Measurements from ENCODE around the gene DDHD1.

The DDHD1 gene

DNA sequence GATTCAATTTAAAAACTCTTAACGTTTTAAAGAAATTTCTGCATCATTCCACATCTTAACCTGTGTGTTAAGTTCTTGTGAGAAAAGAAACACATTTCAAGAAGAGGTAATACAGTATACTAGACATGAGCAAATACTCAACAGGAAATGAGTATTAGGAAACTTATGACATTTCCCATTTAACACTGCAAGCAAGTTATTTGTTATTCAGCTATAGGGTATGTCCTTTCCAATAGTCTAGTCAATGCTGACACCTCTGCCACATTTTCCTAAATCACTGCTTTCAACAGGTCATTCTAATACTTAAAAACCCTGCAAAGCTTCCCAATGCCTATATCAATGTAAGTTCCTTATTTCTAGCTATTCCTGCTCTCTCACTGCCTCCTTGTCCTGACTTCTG lies 93.1 kb downstream of the DDHD1 start:
- H3K4me1 ChIP-seq (ENCODE audit: control insufficient read depth, insufficient read depth, low read depth, low read length) = no peaks in the 10 kb centered on the region
- no peak overlapping the region for H3K4me3 ChIP-seq (ENCODE audit: insufficient read depth in 1 of 2, low read depth in 1 of 2, low read length in 2 of 2)
- H3K4me2 ChIP-seq (ENCODE audit: low read length, poor library complexity, severe bottlenecking) = no peak overlapping the region
- no peak overlapping the region for H3K9ac ChIP-seq (ENCODE audit: low read length)
- no peaks in the 10 kb centered on the region for H3K9me3 ChIP-seq (ENCODE audit: control insufficient read depth, low read length)
- no CpG with 5 or more reads among the region's 1 CpG for WGBS
- no peak overlapping the region for H2BK120ac ChIP-seq (ENCODE audit: low read depth, low read length)
- H2BK15ac ChIP-seq (ENCODE audit: low read depth, poor library complexity, severe bottlenecking) = no peak overlapping the region
- H3K36me3 ChIP-seq (ENCODE audit: control insufficient read depth in 1 of 2, insufficient read depth in 2 of 2, low read depth in 1 of 2, low read length in 2 of 2) = peaks cover 0 to 25% of the 10 kb centered on the region in 2 experiments
- H3K4ac ChIP-seq (ENCODE audit: low read depth in 1 of 2, low read length in 2 of 2) = no peak overlapping the region
- no peak overlapping the region for H2AFZ ChIP-seq (ENCODE audit: low read depth, low read length)
- H3K23ac ChIP-seq (ENCODE audit: low read length in 2 of 2) = no peak overlapping the region
- no peak overlapping the region for H3K27ac ChIP-seq (ENCODE audit: low read length, poor library complexity, severe bottlenecking)
- no peak for DNase-seq
- H3K27me3 ChIP-seq (ENCODE audit: control insufficient read depth in 1 of 2, insufficient read depth in 1 of 2, low read length in 2 of 2) = no peaks in the 10 kb centered on the region
- H3K79me1 ChIP-seq (replicated peaks; ENCODE audit: low read length, poor library complexity, severe bottlenecking) = no peaks in the 10 kb centered on the region
- H2BK12ac ChIP-seq (ENCODE audit: low read length in 2 of 2) = no peak overlapping the region
- no peak overlapping the region for H4K91ac ChIP-seq (ENCODE audit: low read length)
- no peak overlapping the region for H2BK5ac ChIP-seq (ENCODE audit: low read depth, low read length, poor library complexity, severe bottlenecking)
- no peak overlapping the region for H3K14ac ChIP-seq (ENCODE audit: low read length in 2 of 2)
- H2AK5ac ChIP-seq (ENCODE audit: low read length, severe bottlenecking) = no peak overlapping the region
- H4K8ac ChIP-seq (ENCODE audit: low read length) = no peak overlapping the region
- no peak overlapping the region for H3K18ac ChIP-seq (ENCODE audit: low read depth in 1 of 2, low read length in 2 of 2)

- Histone ChIP-seq H3K27me3 (ENCODE audit: control insufficient read depth in 1 of 2, insufficient read depth in 1 of 2, low read length in 2 of 2) (no peaks in the 10 kb centered on the region), H3K4me2 (ENCODE audit: low read length, poor library complexity, severe bottlenecking) (no peak overlapping the region), H3K4me3 (ENCODE audit: insufficient read depth in 1 of 2, low read depth in 1 of 2, low read length in 2 of 2) (no peak overlapping the region), H4K91ac (ENCODE audit: low read length) (no peak overlapping the region), H3K14ac (ENCODE audit: low read length in 2 of 2) (no peak overlapping the region), H3K9me3 (ENCODE audit: control insufficient read depth, low read length) (no peaks in the 10 kb centered on the region), H2AFZ (ENCODE audit: low read depth, low read length) (no peak overlapping the region), H3K4me1 (ENCODE audit: control insufficient read depth, insufficient read depth, low read depth, low read length) (no peaks in the 10 kb centered on the region), H3K79me1 (replicated peaks; ENCODE audit: low read length, poor library complexity, severe bottlenecking) (no peaks in the 10 kb centered on the region), H2BK12ac (ENCODE audit: low read length in 2 of 2) (no peak overlapping the region), H2BK15ac (ENCODE audit: low read depth, poor library complexity, severe bottlenecking) (no peak overlapping the region), H3K4ac (ENCODE audit: low read depth in 1 of 2, low read length in 2 of 2) (no peak overlapping the region), H3K23ac (ENCODE audit: low read length in 2 of 2) (no peak overlapping the region), H2BK5ac (ENCODE audit: low read depth, low read length, poor library complexity, severe bottlenecking) (no peak overlapping the region), H3K27ac (ENCODE audit: low read length, poor library complexity, severe bottlenecking) (no peak overlapping the region), H3K36me3 (ENCODE audit: control insufficient read depth in 1 of 2, insufficient read depth in 2 of 2, low read depth in 1 of 2, low read length in 2 of 2) (peaks cover 0 to 32% of the 10 kb centered on the region in 2 experiments), H4K8ac (ENCODE audit: low read length) (no peak overlapping the region), H2AK5ac (ENCODE audit: low read length, severe bottlenecking) (no peak overlapping the region), H3K9ac (ENCODE audit: low read length) (peak overlapping the region; percentile 80), H3K18ac (ENCODE audit: low read depth in 1 of 2, low read length in 2 of 2) (no peak overlapping the region), H2BK120ac (ENCODE audit: low read depth, low read length) (no peak overlapping the region)
- WGBS = 0% methylated on average over 1 of the region's 1 CpG
- peak; percentile 65 for DNase-seq
These were observed 98.1 kb downstream of the DDHD1 start for GRCh38 chr14:53055003-53055402.

DNA sequence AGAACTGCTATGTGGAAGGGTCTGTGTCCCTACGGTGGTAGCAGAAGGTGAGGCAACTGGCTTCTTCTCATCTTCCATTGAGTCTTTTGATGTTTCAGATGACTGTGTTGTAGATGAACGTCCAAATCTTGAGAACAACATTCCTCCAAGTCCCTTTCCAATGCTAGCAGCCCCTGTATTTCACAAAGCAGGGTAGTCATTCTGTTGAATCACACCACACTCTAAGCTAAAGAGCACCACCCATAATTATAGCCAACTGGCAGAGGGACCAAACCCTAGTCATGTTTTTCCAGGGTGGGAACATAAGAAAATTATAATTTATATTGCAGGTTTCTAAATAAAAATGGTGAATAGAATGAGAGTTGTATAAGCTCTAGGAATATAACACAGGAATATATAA lies 98.7 kb downstream of the DDHD1 start:
- Histone ChIP-seq H2BK120ac (ENCODE audit: low read depth, low read length) (no peak overlapping the region), H2BK5ac (ENCODE audit: low read depth, low read length, poor library complexity, severe bottlenecking) (no peak overlapping the region), H3K27me3 (ENCODE audit: control insufficient read depth in 1 of 2, insufficient read depth in 1 of 2, low read length in 2 of 2) (no peaks in the 10 kb centered on the region), H3K4ac (ENCODE audit: low read depth in 1 of 2, low read length in 2 of 2) (no peak overlapping the region), H3K27ac (ENCODE audit: low read length, poor library complexity, severe bottlenecking) (no peak overlapping the region), H3K18ac (ENCODE audit: low read depth in 1 of 2, low read length in 2 of 2) (no peak overlapping the region), H3K36me3 (ENCODE audit: control insufficient read depth in 1 of 2, insufficient read depth in 2 of 2, low read depth in 1 of 2, low read length in 2 of 2) (peaks cover 0 to 37% of the 10 kb centered on the region in 2 experiments), H4K8ac (ENCODE audit: low read length) (no peak overlapping the region), H3K79me1 (replicated peaks; ENCODE audit: low read length, poor library complexity, severe bottlenecking) (no peaks in the 10 kb centered on the region), H3K4me2 (ENCODE audit: low read length, poor library complexity, severe bottlenecking) (no peak overlapping the region), H3K4me3 (ENCODE audit: insufficient read depth in 1 of 2, low read depth in 1 of 2, low read length in 2 of 2) (no peak overlapping the region), H2BK15ac (ENCODE audit: low read depth, poor library complexity, severe bottlenecking) (no peak overlapping the region), H2BK12ac (ENCODE audit: low read length in 2 of 2) (no peak overlapping the region), H3K9ac (ENCODE audit: low read length) (peak overlapping the region; percentile 80), H3K23ac (ENCODE audit: low read length in 2 of 2) (no peak overlapping the region), H3K14ac (ENCODE audit: low read length in 2 of 2) (no peak overlapping the region), H3K4me1 (ENCODE audit: control insufficient read depth, insufficient read depth, low read depth, low read length) (no peaks in the 10 kb centered on the region), H2AK5ac (ENCODE audit: low read length, severe bottlenecking) (no peak overlapping the region), H3K9me3 (ENCODE audit: control insufficient read depth, low read length) (no peaks in the 10 kb centered on the region), H2AFZ (ENCODE audit: low read depth, low read length) (no peak overlapping the region), H4K91ac (ENCODE audit: low read length) (no peak overlapping the region)
- no peak for DNase-seq
- 50% methylated on average over 2 of the region's 2 CpGs for WGBS

- Histone ChIP-seq H3K27ac (ENCODE audit: low read length, poor library complexity, severe bottlenecking) (no peak overlapping the region), H3K4me1 (ENCODE audit: control insufficient read depth, insufficient read depth, low read depth, low read length) (no peaks in the 10 kb centered on the region), H3K4ac (ENCODE audit: low read depth in 1 of 2, low read length in 2 of 2) (no peak overlapping the region), H3K9me3 (ENCODE audit: control insufficient read depth, low read length) (no peaks in the 10 kb centered on the region), H3K23ac (ENCODE audit: low read length in 2 of 2) (no peak overlapping the region), H2AK5ac (ENCODE audit: low read length, severe bottlenecking) (no peak overlapping the region), H4K8ac (ENCODE audit: low read length) (no peak overlapping the region), H3K79me1 (replicated peaks; ENCODE audit: low read length, poor library complexity, severe bottlenecking) (no peaks in the 10 kb centered on the region), H3K9ac (ENCODE audit: low read length) (no peak overlapping the region), H2BK15ac (ENCODE audit: low read depth, poor library complexity, severe bottlenecking) (no peak overlapping the region), H3K4me2 (ENCODE audit: low read length, poor library complexity, severe bottlenecking) (no peak overlapping the region), H3K4me3 (ENCODE audit: insufficient read depth in 1 of 2, low read depth in 1 of 2, low read length in 2 of 2) (no peak overlapping the region), H2BK120ac (ENCODE audit: low read depth, low read length) (no peak overlapping the region), H2BK12ac (ENCODE audit: low read length in 2 of 2) (no peak overlapping the region), H3K18ac (ENCODE audit: low read depth in 1 of 2, low read length in 2 of 2) (no peak overlapping the region), H3K36me3 (ENCODE audit: control insufficient read depth in 1 of 2, insufficient read depth in 2 of 2, low read depth in 1 of 2, low read length in 2 of 2) (peaks cover 0 to 56% of the 10 kb centered on the region in 2 experiments), H2BK5ac (ENCODE audit: low read depth, low read length, poor library complexity, severe bottlenecking) (no peak overlapping the region), H4K91ac (ENCODE audit: low read length) (no peak overlapping the region), H3K27me3 (ENCODE audit: control insufficient read depth in 1 of 2, insufficient read depth in 1 of 2, low read length in 2 of 2) (no peaks in the 10 kb centered on the region), H2AFZ (ENCODE audit: low read depth, low read length) (no peak overlapping the region), H3K14ac (ENCODE audit: low read length in 2 of 2) (no peak overlapping the region)
- 91% methylated on average over 1 of the region's 2 CpGs for WGBS
- DNase-seq = no peak
These were observed 104.5 kb downstream of the DDHD1 start for GRCh38 chr14:53048631-53049030.
